HFFc6 (cell line): ENCODE results near the gene MYBPC3. TPM values are rescaled to one million over a fixed set of nuclear protein-coding genes. Genes with fewer than 3 reads are reported as not detected.
"Not testable (repeated sequence)": the region's sequence is repeated elsewhere in the genome, so short reads cannot be mapped to it uniquely, and the experiment has no call there.

Experiments
- DNase-seq: peaks from one replicate; pipeline ENCODE4 v3.0.0-alpha.2; 2018
- H3K27ac Mint-ChIP-seq: 2 replicates; pipeline ENCODE4 v1.8.0; 2020; ENCODE audit warnings: mild to moderate bottlenecking, mixed read lengths
- H3K27me3 Mint-ChIP-seq: 2 replicates; pipeline ENCODE4 v1.8.0; 2021; ENCODE audit warnings: mild to moderate bottlenecking, moderate library complexity, mixed read lengths; ENCODE audit not compliant: insufficient read depth
- H3K36me3 Mint-ChIP-seq: 2 replicates; pipeline ENCODE4 v1.8.0; 2021; ENCODE audit warnings: low read depth, mixed read lengths
- H3K4me1 Mint-ChIP-seq: 2 replicates; pipeline ENCODE4 v1.8.0; 2020; ENCODE audit warnings: low read depth, mixed read lengths
- H3K4me3 Mint-ChIP-seq: 2 replicates; pipeline ENCODE4 v1.8.0; 2020; ENCODE audit warnings: mild to moderate bottlenecking, moderate library complexity, mixed read lengths
- H3K9me3 Mint-ChIP-seq: 2 replicates; pipeline ENCODE4 v1.8.0; 2020; ENCODE audit warnings: mild to moderate bottlenecking, mixed read lengths
- total RNA-seq, 6 experiments: library from RNA; stranded (reverse); fragmentation: NEBNext Ultra II Directional; extraction: Animal tissue kit (Norgen Biotek cat#: 25700); gene quantifications; 2 replicates in 1 of 6; 3 replicates in 5 of 6; pipeline ENCODE4 v1.2.3, GENCODE V29; 2021
- TF ChIP-seq, protein P1 (sequence below): fragments of 200-600 bp; sonication (generic); IDR thresholded peaks from 2 replicates; pipeline ENCODE4 v1.5.0; 2021; ENCODE audit warnings: antibody characterized with exemption, mild to moderate bottlenecking

MYBPC3 gene
- total RNA-seq, 6 experiments from 2014 or later, result not detected

DNA sequence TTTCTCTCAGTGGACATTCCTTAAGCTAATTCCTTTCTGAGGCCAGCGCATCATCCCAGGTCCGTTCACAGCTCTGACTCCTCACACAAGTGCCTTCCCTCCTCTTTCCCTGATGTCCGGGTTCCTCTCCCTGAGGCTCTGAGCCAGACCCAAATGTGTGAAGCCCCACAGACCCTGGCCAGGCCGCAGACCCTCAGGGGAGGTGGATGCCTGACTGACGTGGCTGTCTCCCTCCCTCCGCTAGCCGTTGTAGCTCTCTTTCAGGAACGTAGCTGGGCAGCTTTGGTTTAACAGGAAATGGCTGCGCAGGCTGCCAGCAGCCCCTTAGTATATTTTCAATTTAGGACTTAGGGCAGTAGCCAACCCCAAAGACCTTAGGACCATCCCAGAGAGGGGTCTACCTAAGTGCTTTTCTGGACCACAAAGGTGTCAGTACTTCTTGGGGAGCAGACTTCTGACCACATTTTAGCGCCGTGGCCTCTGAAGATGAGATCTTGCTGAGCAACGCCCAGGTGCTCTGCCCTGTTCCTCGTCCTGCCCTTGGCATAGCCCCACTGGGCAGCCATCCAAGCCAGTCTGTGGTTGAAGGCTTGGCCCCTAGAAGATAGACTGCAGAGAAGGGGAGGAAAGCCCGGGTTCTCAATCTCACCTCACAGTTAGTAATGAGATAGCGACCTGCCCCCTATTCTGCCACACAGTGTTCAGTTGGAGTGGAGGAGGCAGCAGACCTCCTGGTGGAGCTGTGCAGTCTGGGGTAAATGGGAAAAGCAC is 27.0 kb downstream of the MYBPC3 start:
- DNase-seq, result no peak
- H3K36me3 Mint-ChIP-seq, result peaks cover 11% of the 10 kb centered on the region
- H3K27ac Mint-ChIP-seq, result no peak overlapping the region
- H3K4me1 Mint-ChIP-seq, result peaks cover 6% of the 10 kb centered on the region; the same call in 1 of the 2 replicates
- no peaks in the 10 kb centered on the region for H3K9me3 Mint-ChIP-seq
- no peaks in the 10 kb centered on the region; the same call in 1 of the 2 replicates for H3K27me3 Mint-ChIP-seq
- TF ChIP-seq, protein P1, sequence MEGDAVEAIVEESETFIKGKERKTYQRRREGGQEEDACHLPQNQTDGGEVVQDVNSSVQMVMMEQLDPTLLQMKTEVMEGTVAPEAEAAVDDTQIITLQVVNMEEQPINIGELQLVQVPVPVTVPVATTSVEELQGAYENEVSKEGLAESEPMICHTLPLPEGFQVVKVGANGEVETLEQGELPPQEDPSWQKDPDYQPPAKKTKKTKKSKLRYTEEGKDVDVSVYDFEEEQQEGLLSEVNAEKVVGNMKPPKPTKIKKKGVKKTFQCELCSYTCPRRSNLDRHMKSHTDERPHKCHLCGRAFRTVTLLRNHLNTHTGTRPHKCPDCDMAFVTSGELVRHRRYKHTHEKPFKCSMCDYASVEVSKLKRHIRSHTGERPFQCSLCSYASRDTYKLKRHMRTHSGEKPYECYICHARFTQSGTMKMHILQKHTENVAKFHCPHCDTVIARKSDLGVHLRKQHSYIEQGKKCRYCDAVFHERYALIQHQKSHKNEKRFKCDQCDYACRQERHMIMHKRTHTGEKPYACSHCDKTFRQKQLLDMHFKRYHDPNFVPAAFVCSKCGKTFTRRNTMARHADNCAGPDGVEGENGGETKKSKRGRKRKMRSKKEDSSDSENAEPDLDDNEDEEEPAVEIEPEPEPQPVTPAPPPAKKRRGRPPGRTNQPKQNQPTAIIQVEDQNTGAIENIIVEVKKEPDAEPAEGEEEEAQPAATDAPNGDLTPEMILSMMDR, result no peak
- no peak overlapping the region for H3K4me3 Mint-ChIP-seq

DNA sequence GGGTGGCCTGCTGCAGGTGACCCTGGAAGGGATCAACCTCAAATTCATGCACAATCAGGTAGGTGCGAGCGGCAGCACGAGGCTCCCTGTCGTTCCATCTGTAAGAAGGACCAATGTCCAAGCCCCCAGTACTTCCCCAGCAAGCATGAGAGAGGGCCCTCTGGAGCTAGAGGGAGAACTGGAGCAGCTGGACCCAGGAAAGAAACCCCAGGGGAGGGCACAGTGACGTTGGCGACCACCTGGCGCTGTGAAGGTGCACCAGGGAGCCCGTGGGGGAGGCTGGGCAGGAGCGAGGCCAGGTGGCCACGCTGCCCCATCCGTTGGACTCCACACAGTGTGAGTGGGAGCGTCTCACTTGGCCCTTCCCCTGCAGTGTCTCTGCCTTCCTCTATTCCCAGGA is 28.0 kb downstream of the MYBPC3 start:
- H3K9me3 Mint-ChIP-seq, result no peaks in the 10 kb centered on the region
- H3K36me3 Mint-ChIP-seq, result peaks cover 11% of the 10 kb centered on the region
- no peak for DNase-seq
- peaks cover 5% of the 10 kb centered on the region; the same call in 1 of the 2 replicates for H3K4me1 Mint-ChIP-seq
- TF ChIP-seq, protein P1, result no peak
- no peak overlapping the region for H3K4me3 Mint-ChIP-seq
- no peak overlapping the region for H3K27ac Mint-ChIP-seq
- no peaks in the 10 kb centered on the region; the same call in 1 of the 2 replicates for H3K27me3 Mint-ChIP-seq

DNA sequence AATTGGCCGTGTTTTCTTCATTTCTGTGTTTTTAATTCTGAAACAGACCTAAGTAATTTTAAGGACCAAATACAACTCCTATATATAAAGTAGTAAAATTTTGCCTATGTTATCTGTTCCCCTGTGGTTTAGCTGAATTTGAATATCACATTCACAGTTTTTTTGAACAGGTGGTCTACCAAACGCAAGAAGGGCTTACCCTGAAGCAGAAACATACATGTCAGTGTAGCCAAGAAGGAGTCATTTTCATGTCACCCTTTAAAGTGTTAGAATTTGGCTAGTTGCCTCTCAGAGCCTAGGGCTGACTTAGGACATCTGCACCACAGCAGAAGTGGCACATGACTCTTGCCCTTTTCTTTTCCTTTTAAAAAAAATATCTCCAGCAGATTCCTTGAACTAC is 34.3 kb downstream of the MYBPC3 start:
- no peaks in the 10 kb centered on the region; the same call in 1 of the 2 replicates for H3K27me3 Mint-ChIP-seq
- H3K36me3 Mint-ChIP-seq, result peaks cover 20% of the 10 kb centered on the region
- peaks cover 11% of the 10 kb centered on the region for H3K4me1 Mint-ChIP-seq

DNA sequence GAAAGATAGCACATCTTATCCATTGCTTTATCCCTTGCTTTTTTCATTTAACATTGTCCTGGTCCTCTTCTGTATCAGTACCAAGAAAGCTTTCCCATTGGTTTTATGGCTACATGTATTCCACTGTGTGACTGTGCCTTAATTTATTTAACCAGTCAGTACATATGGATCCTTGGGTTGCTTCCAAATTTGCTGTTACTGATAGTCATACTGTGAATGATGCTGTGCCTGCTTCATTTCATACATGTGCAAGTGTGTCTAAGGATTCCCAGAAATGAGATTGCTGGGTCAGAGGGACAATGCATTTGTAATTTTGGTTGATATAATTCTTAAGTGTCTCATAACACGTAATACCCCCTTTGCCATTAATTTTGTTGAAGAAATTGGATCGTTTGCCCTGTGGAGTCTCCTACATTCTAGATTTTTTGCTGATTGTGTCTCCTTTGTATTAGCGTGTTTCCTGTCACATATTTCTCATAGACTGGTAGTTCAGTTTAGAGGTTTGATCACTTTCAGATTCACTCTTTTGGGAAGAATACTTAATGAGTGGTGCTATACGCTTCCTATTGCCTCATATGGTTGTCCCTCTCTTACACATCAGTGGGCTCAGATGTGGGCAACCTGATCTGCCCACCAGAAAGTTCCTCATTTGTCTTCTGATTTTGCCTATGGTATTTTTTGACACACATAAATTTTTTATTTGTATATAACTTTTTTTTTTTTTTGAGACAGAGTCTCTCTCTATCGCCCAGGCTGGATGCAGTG is 35.3 kb downstream of the MYBPC3 start:
- TF ChIP-seq, protein P1, result no peak
- Mint-ChIP-seq H3K27ac (no peak overlapping the region), H3K27me3 (no peaks in the 10 kb centered on the region; the same call in 1 of the 2 replicates)

More for the DNA sequence above, 34.3 kb downstream of the MYBPC3 start:
- TF ChIP-seq, protein P1, result no peak
- DNase-seq, result no peak
- H3K27ac Mint-ChIP-seq, result no peak overlapping the region
- H3K9me3 Mint-ChIP-seq, result no peaks in the 10 kb centered on the region
- no peak overlapping the region for H3K4me3 Mint-ChIP-seq

DNA sequence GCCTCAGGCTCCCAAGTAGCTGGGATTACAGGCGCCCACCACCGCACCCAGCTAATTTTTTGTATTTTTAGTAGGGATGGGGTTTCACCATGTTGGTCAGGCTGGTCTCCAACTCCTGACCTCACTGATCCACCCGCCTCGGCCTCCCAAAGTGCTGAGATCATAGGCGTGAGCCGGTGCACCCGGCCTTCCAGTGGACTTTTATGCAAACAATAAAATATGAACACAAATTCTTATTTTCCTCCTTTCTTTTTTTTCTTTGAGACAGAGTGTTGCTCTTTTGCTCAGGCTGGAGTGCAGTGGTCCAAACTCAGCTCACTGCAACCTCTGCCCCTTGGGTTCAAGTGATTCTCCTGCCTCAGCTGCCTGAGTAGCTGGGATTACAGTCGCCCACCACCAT is 36.0 kb downstream of the MYBPC3 start:
- H3K4me3 Mint-ChIP-seq, H3K27me3 Mint-ChIP-seq, H3K27ac Mint-ChIP-seq, DNase-seq, H3K9me3 Mint-ChIP-seq: not testable (repeated sequence)
- Mint-ChIP-seq H3K36me3 (peaks cover 23% of the 10 kb centered on the region), H3K4me1 (peaks cover 11% of the 10 kb centered on the region)

More for the DNA sequence above, 35.3 kb downstream of the MYBPC3 start:
- Mint-ChIP-seq H3K9me3 (no peaks in the 10 kb centered on the region), H3K4me3 (no peak overlapping the region), H3K36me3 (peaks cover 20% of the 10 kb centered on the region), H3K4me1 (peaks cover 11% of the 10 kb centered on the region)
- no peak for DNase-seq

DNA sequence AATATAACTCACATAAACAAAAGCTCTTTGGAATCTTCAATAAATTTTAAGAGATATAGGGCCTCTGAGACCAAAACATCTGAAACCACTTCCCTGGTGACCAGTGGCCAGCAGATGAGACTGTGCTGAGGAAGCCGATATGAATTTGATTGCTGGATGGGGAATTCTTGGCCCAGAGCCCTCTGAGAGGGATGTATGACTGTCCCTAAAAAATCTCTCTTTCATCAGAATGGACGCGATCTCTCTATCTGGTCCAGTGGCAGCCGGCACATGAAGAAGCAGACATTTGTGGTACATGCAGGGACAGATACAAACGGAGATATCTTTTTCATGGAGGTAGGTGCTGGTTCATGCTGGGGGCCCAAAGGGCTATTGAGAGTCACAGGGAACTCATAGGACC is 37.5 kb downstream of the MYBPC3 start:
- DNase-seq, result peak; percentile 3
- no peaks in the 10 kb centered on the region; the same call in 1 of the 2 replicates for H3K27me3 Mint-ChIP-seq
- peaks cover 11% of the 10 kb centered on the region for H3K4me1 Mint-ChIP-seq
- peak overlapping the region; percentile 30; the same call in 1 of the 2 replicates for H3K27ac Mint-ChIP-seq
- H3K9me3 Mint-ChIP-seq, result no peaks in the 10 kb centered on the region
- no peak overlapping the region for H3K4me3 Mint-ChIP-seq
- peaks cover 22% of the 10 kb centered on the region for H3K36me3 Mint-ChIP-seq
- TF ChIP-seq, protein P1, result no peak
